CD4-positive, alpha-beta T cell treated with Interleukin-6 at 100 ng/mL for 8 hours (primary cell): ENCODE results near the gene ATP2A3.

Experiments
- DNase-seq: peaks from one replicate; pipeline ENCODE4 v3.0.0-alpha.2; 2020; ENCODE audit warnings: mixed read lengths, low spot score

ATP2A3 gene

DNA sequence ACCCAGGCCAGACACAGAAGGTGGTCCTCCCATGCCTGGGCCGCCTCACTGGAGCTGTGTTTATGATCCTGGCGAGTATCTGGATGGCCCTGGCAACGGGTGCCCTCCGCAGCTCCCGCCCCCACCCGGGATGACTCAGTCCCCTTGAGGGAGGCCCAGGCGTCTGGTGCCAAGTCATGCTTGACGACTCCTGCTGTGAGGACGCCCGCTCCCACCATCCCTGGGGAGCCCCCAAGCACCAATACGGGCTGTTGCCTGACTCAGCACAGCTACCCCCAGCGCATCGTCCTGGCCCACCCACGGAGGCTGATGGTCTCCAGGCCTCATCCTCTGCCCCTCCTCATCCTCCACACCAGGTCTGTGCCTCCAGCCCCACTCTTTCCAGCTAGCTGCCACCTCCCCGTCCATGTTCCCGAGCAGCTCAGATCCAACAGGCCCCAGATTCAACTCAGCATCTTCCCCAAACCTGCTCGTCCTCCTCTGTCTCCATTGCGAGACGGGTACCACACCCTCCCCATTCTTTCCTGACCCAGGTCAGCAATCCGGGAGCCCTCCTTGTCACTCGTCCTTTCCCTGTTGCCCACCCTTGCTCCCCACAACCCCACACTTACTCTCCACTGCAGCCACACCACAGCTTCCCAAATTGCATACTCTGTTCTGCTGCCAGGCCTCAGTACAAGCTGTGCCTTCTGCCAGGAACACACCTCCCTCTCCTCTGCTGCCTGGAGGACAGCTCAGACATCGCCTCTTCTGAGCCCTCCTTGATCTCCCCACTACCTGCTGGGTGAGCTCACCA is 74.0 kb downstream of the ATP2A3 start:
- DNase-seq, result no peak

DNA sequence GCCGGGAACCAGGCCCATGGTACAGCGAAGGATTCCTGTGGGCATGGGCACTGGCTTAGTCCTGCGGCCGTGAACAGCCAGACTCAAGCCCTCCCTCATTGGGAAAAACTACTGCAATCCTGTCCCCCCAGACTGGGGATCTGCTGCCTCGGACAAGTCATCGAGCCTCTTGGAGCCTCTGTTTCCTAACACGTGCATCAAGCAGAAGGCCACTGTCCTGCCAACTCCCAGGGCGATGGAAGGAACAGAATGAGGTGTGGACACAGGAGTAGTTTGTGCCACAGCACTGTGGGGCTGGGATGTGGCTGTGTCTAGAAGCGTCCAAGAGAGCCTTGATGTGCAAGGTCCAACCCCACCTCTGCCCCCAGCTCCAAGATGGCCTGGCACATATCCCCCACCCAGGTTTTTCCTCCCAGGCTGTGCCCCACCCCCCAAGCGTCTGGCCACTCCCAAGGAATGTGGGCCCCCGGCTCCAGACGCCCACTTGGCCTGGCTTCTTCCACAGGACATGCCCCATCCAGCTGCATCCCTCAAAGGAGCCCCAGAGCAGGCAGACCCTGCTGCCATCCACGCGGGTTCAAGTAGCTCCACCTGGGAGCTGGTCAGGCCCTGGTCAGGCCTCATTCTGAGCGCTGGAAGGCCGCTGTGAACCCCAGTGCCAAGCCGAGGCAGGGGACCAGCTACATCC is 74.8 kb downstream of the ATP2A3 start:
- no peak for DNase-seq

DNA sequence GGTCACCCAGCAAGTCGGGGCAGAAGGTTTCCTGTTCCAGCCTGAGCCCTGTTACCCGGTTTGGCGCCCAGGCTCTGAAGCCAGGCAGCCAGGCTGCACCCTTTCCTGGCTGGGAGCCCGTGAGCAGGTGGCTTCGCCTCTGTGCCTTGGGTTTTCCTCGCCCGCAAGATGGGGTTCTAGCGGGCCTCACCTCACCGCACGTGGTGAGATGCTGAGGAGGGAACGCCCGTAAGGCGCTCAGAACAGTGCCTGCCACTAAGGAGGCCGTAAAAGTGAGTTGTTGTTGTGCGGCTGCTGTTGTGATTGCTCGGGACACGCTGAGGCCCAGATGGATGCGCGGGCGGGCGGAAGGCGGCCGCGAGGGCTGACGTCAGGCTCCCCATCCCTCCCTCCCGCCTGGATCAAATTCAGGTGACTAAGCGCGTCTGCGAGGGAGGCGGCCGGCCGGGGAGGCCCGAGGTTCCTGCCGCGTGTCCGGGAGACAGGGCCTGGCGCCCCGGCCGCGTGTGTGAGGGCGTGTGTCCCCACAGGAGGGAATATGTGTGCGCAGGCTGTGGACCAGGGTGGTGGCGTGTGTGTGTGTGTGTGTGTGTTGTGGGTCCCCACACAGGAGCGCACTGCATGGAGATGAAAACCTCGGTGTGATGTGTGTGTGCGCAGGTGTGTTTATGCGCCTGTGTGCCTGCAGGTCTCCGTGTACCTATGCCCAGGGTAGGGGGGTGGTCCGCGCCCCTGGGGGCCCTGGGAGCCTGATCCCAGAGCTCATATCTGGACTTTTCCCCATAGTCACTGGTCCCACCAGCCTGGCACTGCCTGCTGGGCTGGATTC is 75.7 kb downstream of the ATP2A3 start:
- no peak for DNase-seq

DNA sequence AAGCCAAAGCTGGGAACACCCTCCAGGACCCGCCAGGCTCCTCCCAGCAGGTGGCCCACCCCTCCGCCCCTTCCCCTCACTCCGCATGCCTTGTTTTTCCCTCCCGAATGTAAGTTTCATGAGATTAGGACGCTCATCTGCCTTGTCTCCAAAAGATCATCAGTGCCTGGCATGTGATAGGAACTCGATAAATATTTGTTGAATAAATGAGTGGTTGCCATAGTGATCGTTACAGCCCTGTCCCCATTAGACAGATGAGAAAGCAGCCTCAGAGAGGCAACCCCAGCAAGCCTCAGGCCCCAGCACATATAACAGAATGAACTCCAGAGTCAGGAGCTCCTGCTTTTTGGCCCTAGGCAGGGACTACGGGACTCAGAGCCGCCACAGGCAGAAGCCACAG is 76.4 kb downstream of the ATP2A3 start:
- DNase-seq, result no peak

DNA sequence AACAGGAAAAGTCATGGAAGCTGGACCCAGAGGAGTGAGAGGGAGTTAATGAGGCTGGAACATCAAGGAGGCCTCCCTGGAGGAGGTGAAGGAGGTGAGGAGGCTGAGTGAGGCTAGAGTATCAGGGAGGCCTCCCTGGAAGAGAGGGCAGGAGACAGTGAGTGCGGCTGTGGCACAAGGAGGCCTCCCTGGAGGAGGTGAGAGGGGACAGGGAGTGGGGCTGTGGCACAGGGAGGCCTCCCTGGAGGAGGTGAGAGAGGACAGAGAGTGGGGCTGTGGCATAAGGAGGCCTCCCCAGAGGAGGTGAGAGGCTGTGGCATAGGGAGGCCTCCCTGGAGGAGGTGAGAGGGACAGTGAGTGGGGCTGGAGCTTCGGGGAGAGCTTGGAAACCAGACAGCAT is 76.8 kb downstream of the ATP2A3 start:
- no peak for DNase-seq

DNA sequence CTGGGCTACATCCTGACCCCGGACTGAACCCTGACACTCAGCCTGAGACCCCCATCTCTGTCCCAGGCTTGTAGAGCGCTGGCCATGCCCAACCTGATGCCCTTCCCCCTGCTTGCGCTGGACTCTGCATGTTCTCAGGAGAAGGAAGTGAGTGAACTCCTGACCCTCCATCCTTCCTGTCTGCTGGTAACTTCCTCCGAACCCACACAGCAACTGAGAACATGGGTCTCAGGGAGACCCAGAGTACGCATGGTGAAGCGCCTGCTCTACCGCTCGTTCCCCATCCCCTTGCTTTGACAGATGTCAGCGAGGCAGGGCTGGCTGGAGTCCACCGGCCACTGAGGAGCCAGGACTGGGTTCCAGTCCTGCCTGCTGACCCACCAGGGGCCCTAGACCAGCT is 77.5 kb downstream of the ATP2A3 start:
- peak; percentile 18 for DNase-seq

DNA sequence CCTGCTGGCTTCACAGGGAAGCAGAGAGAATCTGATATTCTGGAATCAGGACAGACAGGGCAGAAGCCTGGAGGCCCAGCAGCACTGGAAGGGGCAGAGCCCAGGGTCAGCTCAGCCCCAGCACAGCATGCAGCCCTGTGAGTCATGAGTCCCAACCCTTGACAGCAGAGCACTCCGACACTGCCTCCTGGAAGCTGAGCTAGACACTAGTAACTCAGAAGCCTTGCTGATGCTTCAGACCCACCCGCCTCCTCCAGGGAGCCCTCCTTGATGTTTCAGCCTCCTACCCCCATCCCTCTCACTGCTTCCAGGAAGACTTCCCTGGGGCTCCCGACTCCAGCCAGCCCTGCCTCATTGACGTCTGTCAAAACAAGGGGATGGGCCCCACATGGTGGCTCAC is 78.3 kb downstream of the ATP2A3 start:
- no peak for DNase-seq

DNA sequence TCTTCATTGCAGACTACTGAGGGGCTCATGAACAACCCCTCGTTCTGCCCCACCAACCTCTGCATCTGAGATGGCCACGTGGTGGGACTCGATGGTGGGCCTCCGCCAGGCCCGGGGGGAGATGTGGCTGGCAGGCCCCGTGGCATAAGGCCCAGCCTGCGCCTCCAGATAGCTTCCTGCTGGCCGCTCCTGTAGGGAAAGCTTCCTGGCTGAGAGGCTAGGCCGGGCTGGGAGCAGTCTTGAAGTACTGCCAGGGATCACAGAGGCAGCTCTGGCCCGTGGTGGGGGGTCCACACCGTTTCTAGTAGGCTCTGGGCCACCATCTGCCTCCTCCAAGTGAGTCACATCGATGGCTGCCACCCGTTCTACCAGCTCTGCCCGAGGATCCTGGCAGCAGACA is 79.0 kb downstream of the ATP2A3 start:
- DNase-seq, result no peak

DNA sequence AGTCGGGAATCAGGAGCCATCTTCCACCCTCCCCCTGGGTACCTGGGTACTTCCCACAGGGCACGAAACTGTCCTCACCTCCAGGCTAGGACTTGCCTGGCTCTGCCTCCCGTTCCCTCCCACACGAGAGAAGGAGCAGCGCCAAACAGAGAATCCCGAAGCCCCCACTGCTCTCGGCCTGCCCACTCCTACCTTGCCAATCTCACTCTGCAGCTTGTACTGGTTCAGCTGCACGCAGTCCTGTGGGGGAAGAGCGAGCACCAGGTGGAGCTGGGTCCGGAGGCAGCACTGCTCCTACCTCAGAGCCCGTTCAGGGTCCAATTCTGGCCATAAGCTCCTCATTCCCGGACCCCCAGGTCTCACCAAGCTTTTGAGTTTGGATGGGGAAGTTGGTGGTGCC is 80.0 kb downstream of the ATP2A3 start:
- no peak for DNase-seq

DNA sequence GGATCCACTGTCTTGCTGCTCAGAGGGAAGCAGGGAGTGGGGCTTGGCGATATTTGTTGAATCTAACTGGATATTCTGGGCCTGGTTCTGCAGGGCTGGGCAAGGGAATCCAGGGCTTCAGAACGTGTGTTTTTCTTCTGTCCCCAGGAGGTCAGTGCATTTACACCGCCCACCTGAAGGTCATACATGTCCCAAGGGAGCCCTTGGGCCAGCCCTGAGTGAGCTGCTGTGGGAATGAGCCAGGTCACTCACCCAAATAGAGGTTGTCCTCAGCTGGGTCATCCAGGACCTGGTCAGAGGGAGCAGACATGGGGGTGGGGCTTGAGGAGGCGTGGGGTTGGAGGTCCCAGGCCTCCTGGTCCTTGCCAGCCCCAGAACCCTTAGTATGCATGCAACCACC is 82.0 kb downstream of the ATP2A3 start:
- no peak for DNase-seq

DNA sequence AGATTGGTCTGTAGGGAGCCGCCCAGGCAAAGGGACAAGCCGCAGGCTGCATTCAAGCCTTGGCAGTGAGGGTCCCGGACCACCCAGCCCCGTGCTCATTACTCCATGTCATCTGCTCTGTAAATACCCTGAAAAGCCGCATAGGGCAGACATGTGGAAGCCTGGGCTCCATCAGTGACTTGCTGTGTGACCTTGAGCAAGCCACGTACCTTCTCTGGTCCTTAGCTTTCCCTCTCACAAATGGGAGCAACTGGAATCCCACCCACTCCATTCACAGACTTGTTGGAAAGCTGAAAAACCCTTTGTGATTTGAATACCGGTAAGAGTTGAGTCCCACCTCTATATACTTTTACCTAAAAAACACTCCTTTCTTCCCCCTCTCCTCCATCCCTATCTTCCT is 83.3 kb downstream of the ATP2A3 start:
- DNase-seq, result no peak

DNA sequence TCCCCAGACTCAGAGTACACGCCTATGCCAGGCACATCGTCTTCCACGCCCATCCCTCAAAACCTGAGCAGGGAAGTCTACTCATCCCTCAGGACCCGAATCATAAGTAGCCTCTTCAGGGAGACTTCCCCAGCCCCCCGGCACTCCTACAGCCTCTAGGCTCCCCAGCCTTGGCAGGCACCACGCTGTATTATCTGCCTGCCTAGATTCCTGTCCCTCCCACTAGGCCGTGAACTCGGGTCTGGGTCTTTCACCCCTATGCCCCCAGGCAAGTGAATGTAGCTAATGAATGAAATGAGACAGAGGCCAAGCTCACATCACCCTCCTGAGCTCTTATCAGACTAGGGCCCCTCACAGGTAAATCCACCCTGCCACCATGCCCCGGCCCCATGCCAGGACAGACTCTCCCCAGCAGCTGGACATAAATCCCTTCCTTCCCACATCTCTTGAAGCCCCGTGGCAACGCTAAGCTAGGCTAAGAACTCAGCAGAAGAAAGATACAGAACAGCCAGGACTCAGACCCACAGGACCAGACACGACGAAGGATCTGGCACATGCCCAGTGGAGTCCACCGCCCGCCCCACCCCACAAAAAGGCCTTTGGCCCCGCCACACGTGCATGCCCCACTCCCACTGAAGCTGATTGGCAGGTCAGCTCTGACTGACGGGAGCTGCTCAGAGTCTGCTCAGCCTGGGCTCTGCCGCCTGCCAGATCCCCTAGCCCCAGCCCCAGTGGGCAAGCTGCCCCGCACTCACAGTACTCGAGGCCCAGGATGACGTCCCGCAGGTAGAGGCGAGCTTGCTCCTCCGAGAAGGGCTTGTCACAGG is 84.4 kb downstream of the ATP2A3 start:
- DNase-seq, result no peak

DNA sequence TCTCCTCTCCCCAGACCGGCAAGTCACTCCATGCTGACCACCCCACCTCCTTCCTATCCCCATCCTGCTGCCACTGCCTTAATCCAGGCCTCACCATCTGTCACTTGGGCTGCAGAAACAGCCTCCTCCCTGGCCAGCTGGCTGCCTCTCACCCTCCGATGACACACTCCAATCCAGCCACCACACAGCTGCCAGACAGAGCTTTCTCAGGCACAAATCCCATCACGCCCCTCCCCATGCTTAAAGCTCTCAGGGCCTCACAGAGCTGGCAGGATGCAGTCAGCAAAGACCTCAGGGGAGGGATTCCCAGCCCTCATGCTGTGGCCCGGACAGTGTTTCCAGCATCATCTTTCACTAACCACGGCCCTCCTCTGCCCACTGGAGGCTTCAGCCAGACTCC is 85.1 kb downstream of the ATP2A3 start:
- no peak for DNase-seq

DNA sequence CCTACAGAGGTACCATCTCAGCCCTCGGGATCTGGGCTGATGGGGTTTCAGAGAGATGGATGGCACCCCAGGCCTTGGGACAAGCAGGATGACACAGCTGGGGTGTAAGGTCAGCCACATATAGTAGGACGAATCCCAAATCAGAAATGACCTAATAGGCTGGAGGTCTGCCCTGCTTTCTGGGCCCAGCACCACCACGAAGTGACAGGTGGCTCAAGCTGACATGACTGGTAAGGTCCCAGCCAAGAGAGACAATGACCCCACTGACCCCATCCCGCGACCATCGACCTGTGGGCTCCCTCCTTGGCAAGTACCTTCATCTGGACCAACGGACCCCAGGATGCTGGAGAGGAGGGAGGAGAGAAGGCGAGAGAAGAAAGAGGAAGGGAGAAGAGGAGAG is 87.0 kb downstream of the ATP2A3 start:
- DNase-seq, result no peak

DNA sequence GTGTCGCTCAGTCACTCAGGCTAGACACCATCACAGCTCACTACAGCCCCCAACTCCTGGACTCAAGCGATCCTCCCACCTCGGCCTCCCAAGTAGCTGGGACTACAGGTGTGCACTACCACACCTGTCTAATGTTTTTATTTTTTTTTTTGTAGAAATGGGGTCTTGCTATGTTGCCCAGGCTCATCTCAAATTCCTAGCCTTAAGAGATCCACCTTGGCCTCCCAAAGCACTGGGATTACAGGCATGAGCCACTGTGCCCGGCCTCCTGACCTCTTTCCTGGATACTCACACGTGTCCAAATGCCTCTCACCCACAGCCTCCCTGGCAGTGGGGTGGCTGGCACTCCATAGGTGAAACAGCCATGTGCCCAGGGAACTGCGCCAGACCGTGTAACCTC is 88.9 kb downstream of the ATP2A3 start:
- no peak for DNase-seq
